K562 treated with DMSO at 1 percent for 48 hours (cell line): ENCODE measurements around the gene KCNE3. TPM values are rescaled to one million over a fixed set of nuclear protein-coding genes. Genes with fewer than 3 reads are reported as not detected.

Source experiments
- total RNA-seq: library from RNA; unstranded; fragments of 300-600 nt; gene quantifications from 2 replicates; pipeline ENCODE4 v1.2.3, GENCODE V29; 2022; ENCODE audit warnings: low replicate concordance; ENCODE audit errors: extremely low read depth

The KCNE3 gene
- total RNA-seq, result not detected in 2 replicates

GRCh38 chr11:74466916-74467885 lies at the start of gene KCNE3:
KCNE3 (minus strand) TSS chr11:74467549; CDS start chr11:74457563, 9,986 bp downstream.

GRCh38 chr11:74492974-74493790 lies 25.8 kb upstream of the KCNE3 start, which contains the start of gene LIPT2:
LIPT2 (minus strand) TSS chr11:74493724; CDS start chr11:74493703, 21 bp downstream.

Other genes starting within 250 kb of the KCNE3 start
- gene P4HA3, start 155.9 kb downstream of the KCNE3 start, total RNA-seq, result not detected in 2 replicates
- not detected in 2 replicates for gene PGM2L1, start 69.1 kb downstream of the KCNE3 start, total RNA-seq
- gene LIPT2, start 26.2 kb upstream of the KCNE3 start, total RNA-seq, result not detected in 2 replicates
- gene POLD3, start 125.0 kb upstream of the KCNE3 start, total RNA-seq, result not detected in 2 replicates